ENCODE data around the gene OMD.

Gene OMD

GRCh38 chr9:92395617-92396016 lies 28.7 kb downstream of the OMD start:
- Mint-ChIP-seq H3K9me3 (no peaks in the 10 kb centered on the region), H3K36me3 (peaks cover 4% of the 10 kb centered on the region), H3K4me3 (no peak overlapping the region), H3K4me1 (no peaks in the 10 kb centered on the region), H3K27me3 (no peaks in the 10 kb centered on the region), H3K27ac (no peak overlapping the region)

GRCh38 chr9:92393686-92394085 lies 30.6 kb downstream of the OMD start:
- Mint-ChIP-seq H3K36me3 (peaks cover 2% of the 10 kb centered on the region), H3K9me3 (no peaks in the 10 kb centered on the region), H3K27me3 (no peaks in the 10 kb centered on the region), H3K27ac (no peak overlapping the region), H3K4me3 (no peak overlapping the region), H3K4me1 (no peaks in the 10 kb centered on the region)

DNA sequence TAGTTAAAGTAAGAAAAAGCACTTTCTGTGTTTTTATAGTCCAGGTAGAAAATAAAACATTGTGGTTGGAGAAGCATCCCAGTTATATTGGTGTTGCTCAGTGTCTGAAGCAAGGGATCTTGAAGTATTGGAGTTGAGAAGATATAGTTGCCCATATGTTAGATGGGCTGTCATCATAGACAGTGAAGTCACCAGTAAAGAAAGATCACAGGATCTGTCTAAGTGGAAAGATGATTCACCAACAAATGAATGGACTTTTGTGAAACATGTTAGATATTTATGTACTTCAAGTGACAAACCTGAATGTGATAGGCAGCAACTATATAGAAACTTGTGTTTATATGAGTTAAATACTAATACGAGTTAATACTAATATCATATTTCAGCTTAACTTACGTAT lies 31.6 kb downstream of the OMD start:
- no peaks in the 10 kb centered on the region for H3K9me3 Mint-ChIP-seq
- H3K27ac Mint-ChIP-seq = no peak overlapping the region
- no peaks in the 10 kb centered on the region for H3K27me3 Mint-ChIP-seq
- H3K4me3 Mint-ChIP-seq = no peak overlapping the region
- H3K4me1 Mint-ChIP-seq = no peaks in the 10 kb centered on the region
- peaks cover 2% of the 10 kb centered on the region for H3K36me3 Mint-ChIP-seq

DNA sequence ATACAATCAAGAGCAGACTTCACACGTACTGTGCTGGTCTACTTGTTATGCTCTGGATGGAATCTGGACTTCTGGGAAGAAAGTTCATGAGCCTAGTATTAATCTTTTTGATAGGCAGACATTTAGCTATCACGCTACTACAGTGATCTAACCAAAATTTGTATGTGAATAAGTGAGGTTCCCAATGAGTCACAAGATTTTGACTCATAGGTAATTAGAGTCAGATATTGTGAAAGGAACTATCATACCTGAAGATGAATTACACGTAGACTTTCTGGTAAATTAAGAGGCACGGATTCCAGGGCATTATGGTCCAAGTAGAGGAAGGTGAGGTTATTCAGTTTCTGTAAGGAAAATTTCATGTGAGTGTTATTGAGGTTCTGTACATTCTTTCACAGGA lies 38.3 kb downstream of the OMD start:
- Mint-ChIP-seq H3K4me1 (no peaks in the 10 kb centered on the region), H3K4me3 (no peak overlapping the region), H3K27me3 (no peaks in the 10 kb centered on the region), H3K9me3 (no peaks in the 10 kb centered on the region), H3K27ac (no peak overlapping the region), H3K36me3 (no peaks in the 10 kb centered on the region)

DNA sequence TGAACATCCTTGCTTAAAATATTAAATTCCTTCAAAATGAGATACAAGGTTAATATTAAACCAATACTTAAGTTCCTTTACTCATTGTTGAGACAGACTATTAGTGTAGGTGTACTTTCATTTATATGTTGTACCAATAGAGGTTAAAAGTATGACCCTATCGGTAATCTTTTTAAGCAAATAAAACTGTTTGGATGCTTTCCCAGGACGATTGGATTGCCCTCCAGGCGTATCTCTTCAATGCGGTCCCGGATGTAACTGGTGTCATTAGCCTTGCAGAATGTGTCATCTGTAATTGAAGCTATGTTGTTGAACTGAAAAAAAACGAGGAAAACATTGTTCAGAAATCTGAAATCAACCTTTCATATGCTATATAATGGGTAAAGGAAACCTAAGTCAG lies 38.8 kb downstream of the OMD start:
- H3K27ac Mint-ChIP-seq = no peak overlapping the region
- no peaks in the 10 kb centered on the region for H3K4me1 Mint-ChIP-seq
- no peak overlapping the region for H3K4me3 Mint-ChIP-seq
- no peaks in the 10 kb centered on the region for H3K9me3 Mint-ChIP-seq
- no peaks in the 10 kb centered on the region for H3K36me3 Mint-ChIP-seq
- H3K27me3 Mint-ChIP-seq = no peaks in the 10 kb centered on the region

DNA sequence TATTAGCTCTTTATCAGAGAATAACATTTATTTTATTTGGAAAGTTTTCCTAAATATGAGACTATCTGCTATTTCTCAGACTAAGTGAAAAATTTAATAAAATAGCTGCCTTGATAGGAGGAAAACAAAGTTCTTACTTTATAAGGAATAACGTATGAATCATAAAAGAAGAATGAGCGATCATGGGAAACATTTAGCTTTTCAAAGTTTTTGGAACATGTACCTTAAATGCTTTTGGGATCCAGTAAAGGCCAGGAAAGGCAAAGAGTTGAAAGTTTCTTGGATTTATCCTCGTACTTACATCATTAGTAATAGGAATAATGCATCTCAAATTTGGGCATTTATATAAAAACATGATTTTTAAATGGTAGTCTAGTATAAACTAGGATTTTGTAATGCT lies 39.3 kb downstream of the OMD start:
- Mint-ChIP-seq H3K9me3 (no peaks in the 10 kb centered on the region), H3K27ac (no peak overlapping the region), H3K4me3 (no peak overlapping the region), H3K27me3 (no peaks in the 10 kb centered on the region), H3K4me1 (no peaks in the 10 kb centered on the region), H3K36me3 (no peaks in the 10 kb centered on the region)

DNA sequence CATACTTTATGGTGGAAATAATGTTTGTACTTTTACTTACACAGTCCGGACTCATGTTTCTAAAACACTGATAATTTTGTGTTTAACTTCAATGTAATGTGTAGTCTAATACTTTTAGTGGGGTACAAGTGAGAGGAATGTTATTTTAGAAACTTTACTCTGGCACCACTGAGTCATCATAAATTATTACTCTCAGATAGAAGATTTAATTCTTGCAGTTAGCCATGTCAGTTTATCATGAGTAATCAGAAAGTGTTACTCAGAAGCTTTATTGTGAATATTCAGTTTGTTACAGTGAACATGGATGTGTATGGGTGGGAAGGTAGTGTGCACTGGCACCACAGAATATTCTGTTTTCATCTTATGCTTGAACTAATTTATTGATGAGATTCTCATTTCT lies 39.9 kb downstream of the OMD start:
- Mint-ChIP-seq H3K36me3 (peaks cover under 1% of the 10 kb centered on the region), H3K27ac (no peak overlapping the region), H3K4me3 (no peak overlapping the region), H3K9me3 (no peaks in the 10 kb centered on the region), H3K27me3 (no peaks in the 10 kb centered on the region), H3K4me1 (peaks cover 5% of the 10 kb centered on the region)

DNA sequence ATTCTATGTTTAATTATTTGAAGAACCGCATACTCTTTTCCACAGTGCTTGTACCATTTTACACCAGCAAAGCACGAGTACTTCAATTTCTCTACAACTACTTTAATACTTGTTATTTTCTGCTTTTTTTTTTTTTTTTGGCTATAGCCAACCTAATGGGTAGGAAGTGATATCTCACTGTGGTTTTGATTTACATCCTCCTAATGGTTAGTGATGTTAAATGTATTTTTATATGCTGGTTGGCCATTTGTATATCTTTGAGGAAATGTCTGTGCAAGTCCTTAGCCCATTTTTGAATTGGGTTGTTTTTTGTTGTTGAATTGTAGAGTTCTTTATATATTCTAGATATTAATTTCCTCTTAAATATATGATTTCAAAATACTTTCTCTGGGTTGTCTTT lies 42.5 kb downstream of the OMD start:
- no peak overlapping the region for H3K4me3 Mint-ChIP-seq
- H3K9me3 Mint-ChIP-seq = no peaks in the 10 kb centered on the region
- peaks cover 6% of the 10 kb centered on the region for H3K36me3 Mint-ChIP-seq
- H3K4me1 Mint-ChIP-seq = peaks cover 13% of the 10 kb centered on the region
- H3K27me3 Mint-ChIP-seq = no peaks in the 10 kb centered on the region
- H3K27ac Mint-ChIP-seq = no peak overlapping the region

GRCh38 chr9:92380603-92381002 lies 43.7 kb downstream of the OMD start:
- Mint-ChIP-seq H3K27me3 (no peaks in the 10 kb centered on the region), H3K9me3 (peaks cover 9% of the 10 kb centered on the region), H3K36me3 (peaks cover 13% of the 10 kb centered on the region), H3K4me1 (peaks cover 13% of the 10 kb centered on the region), H3K4me3 (no peak overlapping the region), H3K27ac (no peak overlapping the region)

DNA sequence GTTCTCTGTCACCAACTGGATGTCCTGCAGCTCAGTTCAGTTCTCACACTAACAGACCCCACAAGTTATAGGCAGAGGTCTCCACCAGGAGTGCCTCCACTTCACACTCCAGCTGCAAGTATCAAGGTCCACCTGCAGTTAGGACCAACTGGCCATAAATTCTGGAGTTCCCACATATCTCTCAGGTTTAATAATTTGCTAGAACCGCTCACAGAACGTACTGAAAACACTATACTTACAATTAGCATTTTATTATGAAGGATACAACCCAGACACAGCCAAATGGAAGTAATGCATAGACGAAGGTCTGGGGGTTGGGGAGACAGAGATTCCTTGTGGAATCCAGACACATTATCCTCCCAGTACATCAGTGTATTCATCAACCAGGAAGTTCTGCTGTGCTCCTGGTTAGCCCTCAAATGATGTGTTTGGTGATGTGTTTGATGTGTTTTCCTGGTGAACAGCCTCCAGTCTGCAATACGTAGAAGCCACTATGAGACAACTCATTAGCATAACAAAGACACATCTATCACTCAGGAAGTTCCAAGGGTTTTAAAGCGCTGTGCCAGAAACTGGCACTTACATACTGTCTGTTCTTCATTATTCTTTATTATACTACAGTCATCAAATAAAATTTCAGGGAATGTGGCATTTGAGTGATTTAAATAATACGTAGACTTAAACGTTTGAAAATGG lies 45.3 kb downstream of the OMD start:
- peaks cover 23% of the 10 kb centered on the region for H3K36me3 Mint-ChIP-seq

GRCh38 chr9:92377876-92378275 lies 46.4 kb downstream of the OMD start:
- no peak overlapping the region for H3K27ac Mint-ChIP-seq
- H3K36me3 Mint-ChIP-seq = peaks cover 23% of the 10 kb centered on the region
- no peak overlapping the region for H3K4me3 Mint-ChIP-seq
- no peaks in the 10 kb centered on the region for H3K27me3 Mint-ChIP-seq
- peaks cover 13% of the 10 kb centered on the region for H3K4me1 Mint-ChIP-seq
- peaks cover 19% of the 10 kb centered on the region for H3K9me3 Mint-ChIP-seq

More for the DNA sequence above, 45.3 kb downstream of the OMD start:
- no peaks in the 10 kb centered on the region for H3K27me3 Mint-ChIP-seq
- no peak overlapping the region for H3K27ac Mint-ChIP-seq
- H3K9me3 Mint-ChIP-seq = peaks cover 17% of the 10 kb centered on the region
- no peak overlapping the region for H3K4me3 Mint-ChIP-seq
- peaks cover 13% of the 10 kb centered on the region for H3K4me1 Mint-ChIP-seq

DNA sequence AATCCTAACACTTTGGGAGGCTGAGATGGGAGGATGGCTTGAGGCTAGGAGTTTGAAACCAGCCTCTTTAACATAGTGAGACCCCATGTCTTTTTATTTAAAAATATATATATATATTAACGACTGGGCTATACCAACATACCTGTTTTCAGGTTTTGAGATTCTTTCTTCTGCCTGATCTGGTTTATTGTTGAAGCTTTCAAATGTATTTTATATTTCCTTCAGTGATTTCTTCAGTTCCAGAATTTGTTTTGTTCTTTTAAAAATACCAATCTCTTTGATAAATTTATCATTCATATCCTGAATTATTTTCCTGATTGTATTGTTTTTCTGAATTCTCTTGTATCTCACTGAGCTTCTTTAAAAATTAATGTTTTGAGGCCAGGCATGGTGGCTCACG lies 51.1 kb downstream of the OMD start:
- Mint-ChIP-seq H3K4me1 (no peaks in the 10 kb centered on the region), H3K9me3 (peaks cover 23% of the 10 kb centered on the region), H3K4me3 (no peak overlapping the region), H3K27ac (no peak overlapping the region), H3K27me3 (no peaks in the 10 kb centered on the region), H3K36me3 (peaks cover 24% of the 10 kb centered on the region)

- peaks cover 6% of the 10 kb centered on the region for H3K9me3 Mint-ChIP-seq
- no peaks in the 10 kb centered on the region for H3K27me3 Mint-ChIP-seq
- no peak overlapping the region for H3K4me3 Mint-ChIP-seq
- H3K27ac Mint-ChIP-seq = no peak overlapping the region
- H3K4me1 Mint-ChIP-seq = no peaks in the 10 kb centered on the region
- peaks cover 10% of the 10 kb centered on the region for H3K36me3 Mint-ChIP-seq
Measured at GRCh38 chr9:92369075-92369474, 55.2 kb downstream of the OMD start.
